A673 (cell line): ENCODE measurements around the gene TENM4. TPM values are rescaled to one million over a fixed set of nuclear protein-coding genes. Genes with fewer than 3 reads are reported as not detected.

Experiments
- BruUV-seq: library from RNA; stranded (reverse); fragments of 400-500 nt; replicated peaks from 2 replicates; lab custom pipeline; 2021; lab: Mats Ljungman, UMichigan
- CTCF ChIA-PET: fragments of 300-600 bp; sonication (Branson Sonifier 250); formaldehyde crosslinking; loops from one replicate; lab custom pipeline; 2022; ENCODE audit warnings: antibody characterized with exemption; lab: Charles Lee
- POLR2A ChIA-PET: fragments of 300-600 bp; sonication (Branson Sonifier 250); formaldehyde crosslinking; loops from one replicate; lab custom pipeline; 2022; ENCODE audit warnings: antibody characterized with exemption; ENCODE audit not compliant: low non-redundant PET; lab: Charles Lee
- DNase-seq: peaks from one replicate; pipeline ENCODE4 v3.0.0-alpha.2; 2015; ENCODE audit warnings: low spot score
- H3K27ac ChIP-seq: fragments of 200-600 bp; sonication (generic); 2 replicates; pipeline ENCODE4 v1.5.1; 2016; ENCODE audit warnings: mixed run types, low read depth, mild to moderate bottlenecking, mixed read lengths, antibody characterized with exemption, low read length; ENCODE audit not compliant: poor library complexity, severe bottlenecking
- H3K27me3 ChIP-seq: fragments of 200-600 bp; sonication (generic); replicated peaks from 2 replicates; pipeline ENCODE4 v1.6.1; 2017; ENCODE audit warnings: mixed run types, low read depth, mild to moderate bottlenecking, mixed read lengths, antibody characterized with exemption, low read length; ENCODE audit not compliant: insufficient read depth, poor library complexity
- H3K36me3 ChIP-seq: fragments of 200-600 bp; sonication (generic); 2 replicates; pipeline ENCODE4 v1.6.1; 2016; ENCODE audit warnings: mixed run types, mild to moderate bottlenecking, mixed read lengths, antibody characterized with exemption, low read length; ENCODE audit not compliant: insufficient read depth, poor library complexity, severe bottlenecking
- H3K4me1 ChIP-seq: fragments of 200-600 bp; sonication (generic); 2 replicates; pipeline ENCODE4 v1.6.1; 2017; ENCODE audit warnings: mixed run types, mild to moderate bottlenecking, mixed read lengths, antibody characterized with exemption, low read length; ENCODE audit not compliant: insufficient read depth, poor library complexity, severe bottlenecking
- H3K4me3 ChIP-seq: fragments of 200-600 bp; sonication (generic); 2 replicates; pipeline ENCODE4 v1.5.1; 2016; ENCODE audit warnings: low read depth, mixed run types, mild to moderate bottlenecking, mixed read lengths, low read length; ENCODE audit not compliant: poor library complexity, severe bottlenecking
- H3K9me3 ChIP-seq: fragments of 200-600 bp; sonication (generic); 2 replicates; pipeline ENCODE4 v1.6.1; 2016; ENCODE audit warnings: mixed run types, low read depth, mild to moderate bottlenecking, mixed read lengths, antibody characterized with exemption, low read length; ENCODE audit not compliant: poor library complexity, severe bottlenecking
- EZH2 ChIP-seq: fragments of 200-600 bp; sonication (generic); IDR thresholded peaks from 2 replicates; pipeline ENCODE4 v1.6.1; 2017; ENCODE audit warnings: borderline replicate concordance, low read depth, mild to moderate bottlenecking, mixed read lengths, antibody characterized with exemption, low read length; ENCODE audit not compliant: poor library complexity, severe bottlenecking
- intact Hi-C: fragments of 100-400 bp; cut with micrococcal nuclease; formaldehyde crosslinking; loops from one replicate; pipeline ENCODE4 v1.10.0; 2022; ENCODE audit not compliant: unreplicated experiment
- total RNA-seq: library from RNA; stranded (reverse); gene quantifications from 2 replicates; pipeline ENCODE4 v1.2.3, GENCODE V29; 2021
- TF ChIP-seq, protein P1 (sequence below): fragments of 300-800, 200-600 bp; sonication (generic); conservative IDR thresholded peaks from 2 replicates; pipeline ENCODE4 v1.5.1; 2017; ENCODE audit warnings: low read depth, mild to moderate bottlenecking, antibody characterized with exemption, low read length, moderate library complexity, mixed read lengths

TENM4 gene
- total RNA-seq, 1 experiment from 2014 or later: 0.11 TPM

DNA sequence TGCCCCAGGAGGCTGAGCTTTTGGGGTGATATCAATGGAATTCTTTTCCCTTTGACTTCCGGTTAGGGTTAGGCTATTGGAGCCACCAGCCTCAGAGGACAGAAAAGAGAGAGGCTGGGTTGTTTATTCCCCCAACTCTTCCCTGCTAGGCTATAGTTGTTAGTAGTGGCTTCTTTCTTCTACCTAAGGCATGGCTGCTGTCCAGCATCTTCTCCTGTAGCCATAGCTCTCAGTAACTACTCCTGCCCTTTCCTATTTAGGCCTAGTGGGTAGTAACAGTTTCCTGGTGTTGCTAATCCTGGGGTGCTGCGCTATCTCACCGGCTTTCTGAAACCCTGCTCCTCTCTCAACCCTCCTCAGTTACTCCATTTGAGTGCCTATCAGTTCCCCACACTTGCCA is 184.9 kb downstream of the TENM4 start:
- no peaks in the 10 kb centered on the region for H3K9me3 ChIP-seq
- POLR2A ChIA-PET: no interaction called here
- no peak overlapping the region for H3K4me3 ChIP-seq
- CTCF ChIA-PET: no interaction called here
- H3K27ac ChIP-seq: no peak overlapping the region
- TF ChIP-seq EZH2: no peak
- TF ChIP-seq, protein P1, sequence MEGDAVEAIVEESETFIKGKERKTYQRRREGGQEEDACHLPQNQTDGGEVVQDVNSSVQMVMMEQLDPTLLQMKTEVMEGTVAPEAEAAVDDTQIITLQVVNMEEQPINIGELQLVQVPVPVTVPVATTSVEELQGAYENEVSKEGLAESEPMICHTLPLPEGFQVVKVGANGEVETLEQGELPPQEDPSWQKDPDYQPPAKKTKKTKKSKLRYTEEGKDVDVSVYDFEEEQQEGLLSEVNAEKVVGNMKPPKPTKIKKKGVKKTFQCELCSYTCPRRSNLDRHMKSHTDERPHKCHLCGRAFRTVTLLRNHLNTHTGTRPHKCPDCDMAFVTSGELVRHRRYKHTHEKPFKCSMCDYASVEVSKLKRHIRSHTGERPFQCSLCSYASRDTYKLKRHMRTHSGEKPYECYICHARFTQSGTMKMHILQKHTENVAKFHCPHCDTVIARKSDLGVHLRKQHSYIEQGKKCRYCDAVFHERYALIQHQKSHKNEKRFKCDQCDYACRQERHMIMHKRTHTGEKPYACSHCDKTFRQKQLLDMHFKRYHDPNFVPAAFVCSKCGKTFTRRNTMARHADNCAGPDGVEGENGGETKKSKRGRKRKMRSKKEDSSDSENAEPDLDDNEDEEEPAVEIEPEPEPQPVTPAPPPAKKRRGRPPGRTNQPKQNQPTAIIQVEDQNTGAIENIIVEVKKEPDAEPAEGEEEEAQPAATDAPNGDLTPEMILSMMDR: no peak
- intact Hi-C loops: no loop called here
- H3K27me3 ChIP-seq: peaks cover 18% of the 10 kb centered on the region
- DNase-seq: no peak
- H3K4me1 ChIP-seq: no peaks in the 10 kb centered on the region
- BruUV-seq: no TSS peak
- no peaks in the 10 kb centered on the region for H3K36me3 ChIP-seq

DNA sequence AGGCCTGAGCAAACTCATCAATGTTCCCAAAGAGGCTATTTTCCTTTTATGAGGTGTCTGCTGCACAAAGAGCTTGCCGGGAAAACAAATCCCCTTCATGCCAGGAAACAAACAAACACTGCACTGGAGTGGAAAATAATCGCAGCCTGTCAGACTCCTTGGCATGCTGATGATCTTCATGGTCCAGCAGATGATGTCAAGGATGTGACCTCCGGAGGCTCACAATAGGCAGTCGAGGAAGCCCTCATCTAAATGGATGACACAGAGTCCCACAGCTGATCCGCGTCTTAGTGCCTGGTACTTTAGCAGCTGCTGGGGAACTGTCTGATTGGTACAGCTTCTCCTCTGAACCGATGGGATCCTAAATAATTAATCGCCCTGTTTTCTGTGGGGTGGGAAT is 187.6 kb downstream of the TENM4 start:
- H3K36me3 ChIP-seq: no peaks in the 10 kb centered on the region
- BruUV-seq: no TSS peak
- H3K4me3 ChIP-seq: no peak overlapping the region
- POLR2A ChIA-PET: no interaction called here
- CTCF ChIA-PET: no interaction called here
- H3K27ac ChIP-seq: no peak overlapping the region
- H3K9me3 ChIP-seq: no peaks in the 10 kb centered on the region
- peaks cover 18% of the 10 kb centered on the region for H3K27me3 ChIP-seq
- intact Hi-C loops: no loop called here
- no peak for DNase-seq
- TF ChIP-seq, protein P1: no peak
- no peak for TF ChIP-seq EZH2
- no peaks in the 10 kb centered on the region for H3K4me1 ChIP-seq

DNA sequence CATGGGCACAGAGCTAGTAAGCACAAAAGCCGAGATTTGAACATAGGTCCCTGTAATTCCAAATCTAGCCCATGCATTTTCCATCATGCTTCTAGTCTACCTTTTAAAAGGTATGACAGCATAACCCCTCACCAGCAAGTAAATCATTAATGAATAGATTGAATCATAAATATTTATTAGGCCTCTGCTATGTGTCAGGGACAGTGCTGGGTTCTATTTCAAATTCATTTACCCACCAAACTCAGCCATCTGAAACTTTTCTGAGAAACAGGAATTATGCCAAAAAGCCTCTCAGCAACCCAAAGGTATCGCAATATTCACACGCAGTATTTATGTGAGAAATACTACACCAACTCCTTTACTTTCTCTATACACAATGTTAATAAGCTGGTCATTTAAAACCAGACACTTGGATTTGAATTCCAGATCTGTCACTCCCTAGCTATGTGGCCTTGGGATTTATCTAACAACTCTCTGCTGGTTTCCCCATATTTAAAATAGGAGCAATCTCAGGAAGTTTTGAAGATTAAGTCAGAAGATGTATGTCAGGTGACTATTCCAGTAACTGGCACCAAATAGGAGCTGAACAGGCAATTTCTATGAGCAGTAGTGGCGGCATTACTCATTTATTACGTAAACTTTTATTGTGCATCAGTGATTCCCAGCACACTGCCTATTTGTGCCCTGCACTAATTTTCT is 191.4 kb downstream of the TENM4 start:
- H3K4me1 ChIP-seq: no peaks in the 10 kb centered on the region
- ChIA-PET CTCF (no interaction called here), POLR2A (no interaction called here)
- H3K27me3 ChIP-seq: peaks cover 13% of the 10 kb centered on the region
- no peak overlapping the region for H3K4me3 ChIP-seq
- H3K9me3 ChIP-seq: no peaks in the 10 kb centered on the region
- DNase-seq: no peak
- no TSS peak for BruUV-seq
- H3K36me3 ChIP-seq: no peaks in the 10 kb centered on the region
- no peak overlapping the region for H3K27ac ChIP-seq
- TF ChIP-seq, protein P1: no peak
- TF ChIP-seq EZH2: no peak
- intact Hi-C loops: no loop called here
